IMR-90 (cell line): ENCODE measurements around the gene KLC3. TPM values are rescaled to one million over a fixed set of nuclear protein-coding genes. Genes with fewer than 3 reads are reported as not detected.

Experiments used
- ATAC-seq: fragments of 200-7000 bp; cut with Tn5 transposase; 2 replicates; pipeline ENCODE4 v1.9.1; 2020; ENCODE audit warnings: low read depth, mild to moderate bottlenecking, moderate library complexity
- BruUV-seq: library from RNA; stranded (reverse); fragments of 400-500 nt; replicated peaks from 2 replicates; lab custom pipeline; 2021; lab: Mats Ljungman, UMichigan
- CTCF ChIA-PET: fragments of 300-600 bp; formaldehyde crosslinking; extraction: SDS; loops from one replicate; lab custom pipeline; 2021; ENCODE audit warnings: antibody characterized with exemption; lab: Yijun Ruan, JAX
- POLR2A ChIA-PET: fragments of 300-600 bp; sonication (Branson Sonifier 250); formaldehyde crosslinking; loops from one replicate; lab custom pipeline; 2022; ENCODE audit warnings: antibody characterized with exemption; ENCODE audit not compliant: unreplicated experiment; lab: Charles Lee
- DNase-seq: peaks from one replicate; pipeline ENCODE4 v3.0.0; 2013
- H2AFZ ChIP-seq: replicated peaks from 2 replicates; pipeline ENCODE3; 2013; ENCODE audit warnings: low read length, mild to moderate bottlenecking; ENCODE audit not compliant: poor library complexity
- H2AK5ac ChIP-seq: 2 replicates; pipeline ENCODE4 v1.6.1; 2013; ENCODE audit warnings: low read depth, low read length, inconsistent platforms
- H2AK9ac ChIP-seq: replicated peaks from 2 replicates; pipeline ENCODE3; 2013; ENCODE audit warnings: mild to moderate bottlenecking, low read depth, low read length, moderate library complexity; ENCODE audit not compliant: poor library complexity
- H2BK120ac ChIP-seq: 2 replicates; pipeline ENCODE4 v1.6.1; 2013; ENCODE audit warnings: low read depth, low read length, inconsistent platforms
- H2BK15ac ChIP-seq: 3 replicates; pipeline ENCODE4 v1.6.1; 2013; ENCODE audit warnings: low read depth, low read length, inconsistent platforms
- H2BK20ac ChIP-seq: 2 replicates; pipeline ENCODE4 v1.6.1; 2013; ENCODE audit warnings: low read depth, mild to moderate bottlenecking, inconsistent platforms, low read length, moderate library complexity
- H2BK5ac ChIP-seq: 2 replicates; pipeline ENCODE4 v1.6.1; 2013; ENCODE audit warnings: mild to moderate bottlenecking, low read depth, low read length, inconsistent platforms; ENCODE audit not compliant: poor library complexity, severe bottlenecking
- H3K14ac ChIP-seq: replicated peaks from 2 replicates; pipeline ENCODE4 v1.6.1; 2013; ENCODE audit warnings: low read depth, low read length, inconsistent platforms
- H3K18ac ChIP-seq: 2 replicates; pipeline ENCODE4 v1.6.1; 2013; ENCODE audit warnings: low read depth, low read length, control low read depth
- H3K23ac ChIP-seq: 2 replicates; pipeline ENCODE4 v1.6.1; 2013; ENCODE audit warnings: low read depth, low read length, inconsistent platforms
- H3K27ac ChIP-seq: 2 replicates; pipeline ENCODE4 v1.5.1; 2013; ENCODE audit warnings: mild to moderate bottlenecking, control low read depth, low read length; ENCODE audit not compliant: insufficient read depth
- H3K27me3 ChIP-seq: 2 replicates; pipeline ENCODE4 v1.6.1; 2013; ENCODE audit warnings: low read length; ENCODE audit not compliant: control insufficient read depth, insufficient read depth
- H3K36me3 ChIP-seq: 2 replicates; pipeline ENCODE4 v1.6.1; 2013; ENCODE audit warnings: low read length, mixed read lengths; ENCODE audit not compliant: control insufficient read depth, insufficient read depth
- H3K4ac ChIP-seq: 2 replicates; pipeline ENCODE4 v1.6.1; 2013; ENCODE audit warnings: low read depth, low read length, inconsistent platforms
- H3K4me1 ChIP-seq: 2 replicates; pipeline ENCODE4 v1.6.1; 2013; ENCODE audit warnings: low read length, mixed read lengths; ENCODE audit not compliant: control insufficient read depth, insufficient read depth
- H3K4me2 ChIP-seq: 2 replicates; pipeline ENCODE4 v1.6.1; 2013; ENCODE audit warnings: low read depth, mild to moderate bottlenecking, control low read depth, low read length, moderate library complexity
- H3K4me3 ChIP-seq: 2 replicates; pipeline ENCODE4 v1.5.1; 2013; ENCODE audit warnings: low read depth, mild to moderate bottlenecking, control low read depth, low read length, moderate library complexity; ENCODE audit not compliant: insufficient read depth
- H3K56ac ChIP-seq: 2 replicates; pipeline ENCODE4 v1.6.1; 2013; ENCODE audit warnings: low read length, inconsistent platforms; ENCODE audit not compliant: insufficient read depth; ENCODE audit errors: extremely low read depth
- H3K79me1 ChIP-seq, 2 experiments: 2 replicates each; pipeline ENCODE4 v1.6.1; 2013; ENCODE audit warnings: low read length in 2 of 2, inconsistent platforms in 1 of 2, low read depth in 1 of 2
- H3K9ac ChIP-seq: 2 replicates; pipeline ENCODE4 v1.6.1; 2013; ENCODE audit warnings: low read depth, low read length, control low read depth
- H3K9me1 ChIP-seq: 2 replicates; pipeline ENCODE4 v1.6.1; 2013; ENCODE audit warnings: low read length, inconsistent platforms; ENCODE audit not compliant: insufficient read depth
- H3K9me3 ChIP-seq: 2 replicates; pipeline ENCODE4 v1.6.1; 2013; ENCODE audit warnings: low read length; ENCODE audit not compliant: control insufficient read depth, insufficient read depth
- H4K20me1 ChIP-seq: 2 replicates; pipeline ENCODE4 v1.6.1; 2013; ENCODE audit warnings: low read length, inconsistent platforms; ENCODE audit not compliant: insufficient read depth
- H4K5ac ChIP-seq: 2 replicates; pipeline ENCODE4 v1.6.1; 2013; ENCODE audit warnings: mild to moderate bottlenecking, low read depth, low read length, control low read depth
- H4K8ac ChIP-seq, 2 experiments: 2 replicates each; pipeline ENCODE4 v1.6.1; 2013; ENCODE audit warnings: low read depth in 2 of 2, low read length in 2 of 2, control low read depth in 1 of 2, inconsistent platforms in 1 of 2
- H4K91ac ChIP-seq: 2 replicates; pipeline ENCODE4 v1.6.1; 2013; ENCODE audit warnings: low read depth, low read length, inconsistent platforms; ENCODE audit not compliant: insufficient read depth
- BHLHE40 ChIP-seq: fragments of 150-350 bp; IDR thresholded peaks from 2 replicates; pipeline ENCODE4 v1.6.1; 2016; ENCODE audit warnings: mild to moderate bottlenecking, low read depth, low read length
- CEBPB ChIP-seq: IDR thresholded peaks from 2 replicates; pipeline ENCODE4 v1.6.1; 2012; ENCODE audit warnings: low read depth, low read length, improper control_type of control experiment
- CHD1 ChIP-seq: IDR thresholded peaks from 2 replicates; pipeline ENCODE4 v1.6.1; 2012; ENCODE audit warnings: low read depth, low read length, improper control_type of control experiment
- FOS ChIP-seq: fragments of 150-350 bp; IDR thresholded peaks from 2 replicates; pipeline ENCODE4 v1.6.1; 2016; ENCODE audit warnings: low read depth, low read length
- MAFK ChIP-seq: IDR thresholded peaks from 2 replicates; pipeline ENCODE4 v1.6.1; 2012; ENCODE audit warnings: low read depth, low read length, improper control_type of control experiment
- MXI1 ChIP-seq: IDR thresholded peaks from 2 replicates; pipeline ENCODE4 v1.6.1; 2012; ENCODE audit warnings: low read depth, mild to moderate bottlenecking, low read length, moderate library complexity, borderline replicate concordance
- NFE2L2 ChIP-seq: fragments of 150-350 bp; IDR thresholded peaks from 2 replicates; pipeline ENCODE4 v1.6.1; 2016; ENCODE audit warnings: low read depth, mild to moderate bottlenecking, low read length
- POLR2A ChIP-seq: IDR thresholded peaks from 2 replicates; pipeline ENCODE4 v1.6.1; 2012; ENCODE audit warnings: mild to moderate bottlenecking, low read depth, low read length
- RAD21 ChIP-seq: IDR thresholded peaks from 2 replicates; pipeline ENCODE4 v1.6.1; 2012; ENCODE audit warnings: low read length, improper control_type of control experiment
- SMC3 ChIP-seq: fragments of 150-350 bp; IDR thresholded peaks from 2 replicates; pipeline ENCODE4 v1.6.1; 2016; ENCODE audit warnings: low read depth, mild to moderate bottlenecking, antibody characterized with exemption, low read length, moderate library complexity
- WGBS, 2 experiments: methylation state at CpG; one replicate each; pipeline versions ENCODE4 v1.1.5 to v1.1.7; 2013; ENCODE audit warnings: missing lambda C conversion rate in 2 of 2; ENCODE audit not compliant: insufficient read length in 1 of 2; ENCODE audit errors: extremely low coverage in 2 of 2; 5-methylcytosine and 5-hydroxymethylcytosine counted together
- dilution Hi-C: fragments of 300-500 bp; cut with HindIII; formaldehyde crosslinking; loops from one replicate; pipeline ENCODE4 v1.14.3; 2018; ENCODE audit warnings: low sequenced_read_pairs; ENCODE audit not compliant: unreplicated experiment
- in situ Hi-C: fragments of 300-500 bp; cut with MboI; formaldehyde crosslinking; loops from 3 replicates; pipeline ENCODE4 v1.14.3; 2019; ENCODE audit warnings: low sequenced_read_pairs, inconsistent platforms, mixed read lengths
- intact Hi-C: fragments of 100-400 bp; cut with micrococcal nuclease; formaldehyde crosslinking; loops from 2 replicates; pipeline ENCODE4 v1.10.0; 2022
- polyA plus RNA-seq, 3 experiments: library from polyadenylated mRNA; depleted of rRNA; stranded (reverse); fragments of >200 nt; gene quantifications; 2 replicates each; pipeline ENCODE4 v1.2.3, GENCODE V29; 2012; ENCODE audit warnings: low replicate concordance in 1 of 3
- total RNA-seq: library from RNA; depleted of rRNA; stranded (reverse); fragments of >200 nt; gene quantifications from 2 replicates; pipeline ENCODE4 v1.2.3, GENCODE V29; 2012
- TF ChIP-seq, protein P1 (sequence below): fragments of 150-350 bp; IDR thresholded peaks from 2 replicates; pipeline ENCODE4 v1.6.1; 2017; ENCODE audit warnings: mild to moderate bottlenecking, antibody characterized with exemption, low read length, low read depth

Gene KLC3
- total and polyA plus RNA-seq, 2 of the 4 experiments (the other 2 are of a cell fraction) = 0.14 to 0.18 TPM

DNA sequence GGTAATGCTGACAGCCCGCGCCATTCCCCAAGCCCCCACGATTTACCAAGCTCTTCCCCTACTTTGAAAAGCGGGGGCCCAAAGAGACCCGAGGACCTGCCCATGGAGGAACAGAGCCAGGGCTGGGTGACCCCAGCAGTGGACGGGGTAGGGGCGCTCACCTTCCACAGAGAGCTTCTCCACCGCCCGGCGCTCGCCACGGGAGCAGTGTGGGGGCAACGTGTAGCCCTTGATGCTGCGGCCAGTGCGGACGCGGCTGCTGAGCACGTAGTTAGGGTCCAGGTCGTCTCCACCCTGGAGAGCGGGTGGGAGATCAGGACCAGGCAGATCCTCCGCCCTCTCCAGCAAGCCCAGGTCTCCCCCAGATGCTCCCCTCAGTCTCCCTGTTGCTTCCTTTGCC, 25.2 kb upstream of the KLC3 start:
- H3K4me3 ChIP-seq = no peak overlapping the region
- no peak overlapping the region for H3K9ac ChIP-seq
- no peak overlapping the region for H2BK120ac ChIP-seq
- H3K4me2 ChIP-seq = no peak overlapping the region
- H3K36me3 ChIP-seq = no peaks in the 10 kb centered on the region
- no peak overlapping the region for H3K14ac ChIP-seq
- no peak overlapping the region for H2AK9ac ChIP-seq
- BruUV-seq = no TSS peak
- H3K18ac ChIP-seq = no peak overlapping the region
- no peak overlapping the region for H2AK5ac ChIP-seq
- H3K27me3 ChIP-seq = peaks cover 30% of the 10 kb centered on the region
- no peak overlapping the region for H4K8ac ChIP-seq
- no peak for DNase-seq
- H2AFZ ChIP-seq = no peak overlapping the region
- ATAC-seq = no peak
- H3K56ac ChIP-seq = no peak overlapping the region
- no peak overlapping the region for H3K4ac ChIP-seq
- dilution Hi-C loops = no loop called here
- H3K79me1 ChIP-seq = no peaks in the 10 kb centered on the region
- H2BK20ac ChIP-seq = no peak overlapping the region
- WGBS, 2 experiments = no CpG with 5 or more reads among the region's 21 CpGs
- H3K4me1 ChIP-seq = no peaks in the 10 kb centered on the region
- no peak overlapping the region for H2BK15ac ChIP-seq
- H4K91ac ChIP-seq = no peak overlapping the region
- intact Hi-C loops = no loop called here
- H4K20me1 ChIP-seq = no peaks in the 10 kb centered on the region
- no peak for TF ChIP-seq NFE2L2
- no peak for TF ChIP-seq MAFK
- TF ChIP-seq FOS = no peak
- no peak for TF ChIP-seq MXI1
- TF ChIP-seq, protein P1, sequence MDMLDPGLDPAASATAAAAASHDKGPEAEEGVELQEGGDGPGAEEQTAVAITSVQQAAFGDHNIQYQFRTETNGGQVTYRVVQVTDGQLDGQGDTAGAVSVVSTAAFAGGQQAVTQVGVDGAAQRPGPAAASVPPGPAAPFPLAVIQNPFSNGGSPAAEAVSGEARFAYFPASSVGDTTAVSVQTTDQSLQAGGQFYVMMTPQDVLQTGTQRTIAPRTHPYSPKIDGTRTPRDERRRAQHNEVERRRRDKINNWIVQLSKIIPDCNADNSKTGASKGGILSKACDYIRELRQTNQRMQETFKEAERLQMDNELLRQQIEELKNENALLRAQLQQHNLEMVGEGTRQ = no peak
- TF ChIP-seq RAD21 = no peak
- TF ChIP-seq BHLHE40 = no peak
- no peak for TF ChIP-seq CHD1
- TF ChIP-seq POLR2A = no peak
- TF ChIP-seq SMC3 = no peak
- TF ChIP-seq CEBPB = no peak
- in situ Hi-C loops = no loop called here
- no peak overlapping the region for H4K5ac ChIP-seq
- no peaks in the 10 kb centered on the region for H3K9me3 ChIP-seq
- no peak overlapping the region for H3K23ac ChIP-seq
- no peak overlapping the region for H2BK5ac ChIP-seq
- H3K9me1 ChIP-seq = no peaks in the 10 kb centered on the region
- ChIA-PET POLR2A (no interaction called here), CTCF (no interaction called here)
- H3K27ac ChIP-seq = no peak overlapping the region
